Keratinocyte (primary cell): ENCODE results near the gene SNPH. TPM values are rescaled to one million over a fixed set of nuclear protein-coding genes. Genes with fewer than 3 reads are reported as not detected.

ENCODE experiments used
- DNase-seq: peaks from one replicate; pipeline ENCODE4 v3.0.0-alpha.2; 2011; ENCODE audit warnings: low read depth, missing footprints, low spot score
- FAIRE-seq: peaks from 2 replicates; lab custom pipeline; 2011; peaks lifted over from hg19 to GRCh38; lab: Jason Lieb, UNC
- H2AFZ ChIP-seq: 2 replicates; pipeline ENCODE4 v1.6.0; 2012; ENCODE audit warnings: low read length, control low read depth, inconsistent platforms; ENCODE audit not compliant: control insufficient read depth
- H3K27ac ChIP-seq: 2 replicates; pipeline ENCODE4 v1.5.1; 2011; ENCODE audit warnings: low read length; ENCODE audit not compliant: control insufficient read depth, insufficient read depth
- H3K27me3 ChIP-seq: 3 replicates; pipeline ENCODE4 v1.6.0; 2011; ENCODE audit warnings: low read length; ENCODE audit not compliant: control insufficient read depth, insufficient read depth; ENCODE audit errors: extremely low read depth
- H3K36me3 ChIP-seq, 2 experiments: 2 replicates in 1 of 2; 3 replicates in 1 of 2; pipeline ENCODE4 v1.5.1; 2011; ENCODE audit warnings: low read length in 2 of 2, mild to moderate bottlenecking in 1 of 2; ENCODE audit not compliant: control insufficient read depth in 2 of 2, insufficient read depth in 2 of 2; ENCODE audit errors: extremely low read depth in 1 of 2
- H3K4me1 ChIP-seq: 3 replicates; pipeline ENCODE4 v1.5.1; 2011; ENCODE audit warnings: low read length; ENCODE audit not compliant: control insufficient read depth, insufficient read depth; ENCODE audit errors: extremely low read depth
- H3K4me2 ChIP-seq: 3 replicates; pipeline ENCODE4 v1.6.0; 2011; ENCODE audit warnings: low read depth, low read length; ENCODE audit not compliant: control insufficient read depth, insufficient read depth; ENCODE audit errors: extremely low read depth
- H3K4me3 ChIP-seq, 3 experiments: fragments of 200-600 bp in 1 of 3; sonication (generic) in 1 of 3; 2 replicates in 2 of 3; 3 replicates in 1 of 3; pipeline ENCODE4 v1.5.1; 2011 to 2016; ENCODE audit warnings: low read length in 3 of 3, mild to moderate bottlenecking in 3 of 3, control low read depth in 2 of 3, inconsistent platforms in 1 of 3, low read depth in 1 of 3, mixed read lengths in 1 of 3, mixed run types in 1 of 3, moderate library complexity in 1 of 3; ENCODE audit not compliant: control insufficient read depth in 2 of 3, insufficient read depth in 2 of 3; ENCODE audit errors: extremely low read depth in 1 of 3
- H3K79me2 ChIP-seq: 2 replicates; pipeline ENCODE4 v1.6.0; 2012; ENCODE audit warnings: low read length; ENCODE audit not compliant: control insufficient read depth, insufficient read depth
- H3K9ac ChIP-seq: 3 replicates; pipeline ENCODE4 v1.6.0; 2011; ENCODE audit warnings: low read length; ENCODE audit not compliant: control insufficient read depth, insufficient read depth; ENCODE audit errors: extremely low read depth
- H3K9me1 ChIP-seq: 3 replicates; pipeline ENCODE4 v1.6.0; 2011; ENCODE audit warnings: low read length; ENCODE audit not compliant: control insufficient read depth, insufficient read depth; ENCODE audit errors: extremely low read depth
- H3K9me3 ChIP-seq: 2 replicates; pipeline ENCODE4 v1.5.1; 2012; ENCODE audit warnings: low read depth, low read length; ENCODE audit not compliant: control insufficient read depth
- H4K20me1 ChIP-seq: 3 replicates; pipeline ENCODE4 v1.6.0; 2011; ENCODE audit warnings: low read length; ENCODE audit not compliant: control insufficient read depth, insufficient read depth; ENCODE audit errors: extremely low read depth
- EZH2 ChIP-seq: IDR thresholded peaks from one replicate; pipeline ENCODE4 v1.6.1; 2012; ENCODE audit warnings: inconsistent platforms, mild to moderate bottlenecking, low read length, moderate library complexity
- dilution Hi-C: fragments of 300-500 bp; cut with MboI; formaldehyde crosslinking; loops from one replicate; pipeline ENCODE4 v1.7.0; 2020; ENCODE audit warnings: low sequenced_read_pairs; ENCODE audit not compliant: extremely low pct_ligation_motif_present
- polyA plus RNA-seq, 5 experiments: library from polyadenylated mRNA; depleted of rRNA in 3 of 5; stranded (reverse) in 3 of 5; stranded (forward) in 1 of 5; unstranded in 1 of 5; fragments of >200 nt; gene quantifications; 1 replicate in 1 of 5; 2 replicates in 3 of 5; 3 replicates in 1 of 5; pipeline versions ENCODE4 v1.2.1 to v1.2.3, GENCODE V29; 2011 to 2012; ENCODE audit warnings: missing spikeins in 2 of 5, low read depth in 1 of 5, low replicate concordance in 1 of 5
- TF ChIP-seq, protein P1 (sequence below), 3 experiments: IDR thresholded peaks in 1 of 3; conservative IDR thresholded peaks in 1 of 3; optimal IDR thresholded peaks in 1 of 3; 2 replicates in 2 of 3; 3 replicates in 1 of 3; pipeline versions ENCODE3 to v1.5.1; 2011; ENCODE audit warnings: low read length in 3 of 3, mild to moderate bottlenecking in 3 of 3, moderate library complexity in 2 of 3, control low read depth in 1 of 3, inconsistent platforms in 1 of 3; ENCODE audit not compliant: insufficient read depth in 2 of 3; ENCODE audit errors: extremely low read depth in 1 of 3

Gene SNPH
- polyA plus RNA-seq, 1 donor (not counting 4 experiments of a cell fraction or from before 2014, with no cell fraction given), result 1.3 TPM

DNA sequence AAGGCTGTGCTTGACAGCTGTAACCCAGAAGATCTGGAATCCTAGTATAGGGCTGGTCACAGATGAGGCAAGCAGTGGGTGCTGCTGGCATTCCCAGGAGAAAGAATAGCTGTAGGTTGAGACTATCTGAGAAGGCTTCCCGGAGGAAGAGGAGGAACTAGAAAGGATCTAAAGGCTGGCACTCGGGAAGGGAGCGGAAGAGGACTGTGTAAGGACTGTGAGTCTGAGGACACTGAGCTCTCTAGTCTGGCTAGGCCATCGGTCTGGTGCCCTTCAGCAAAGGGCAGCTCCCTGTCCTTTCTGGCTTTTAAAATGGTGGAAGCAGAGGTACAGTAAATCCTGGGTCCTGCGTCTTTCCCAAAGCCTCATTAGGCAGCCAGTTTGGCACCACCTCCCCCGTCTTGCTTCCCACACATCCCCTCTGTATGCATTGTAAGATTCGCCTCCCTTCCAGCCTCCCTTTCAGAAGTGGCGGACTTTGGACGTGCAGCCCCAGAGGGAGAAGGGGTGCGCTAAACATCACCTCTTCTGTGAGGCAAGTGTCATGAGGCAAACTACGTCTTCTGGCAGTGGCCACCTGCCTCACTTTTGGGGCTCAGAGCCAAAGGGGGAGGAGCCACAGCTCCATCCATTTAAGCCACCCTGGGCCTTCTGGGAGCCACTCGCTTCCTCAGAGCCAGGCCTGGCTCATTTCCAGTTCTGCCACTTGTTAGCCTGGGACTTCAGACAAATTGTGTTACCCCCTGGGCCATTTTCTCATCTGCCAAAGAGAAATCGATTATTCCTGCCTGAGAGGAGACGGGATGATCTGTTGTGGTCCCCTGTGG is 8.6 kb downstream of the SNPH start:
- Histone ChIP-seq H3K9me3 (no peaks in the 10 kb centered on the region), H3K79me2 (no peaks in the 10 kb centered on the region), H3K4me2 (no peak overlapping the region), H3K4me3 (no peak overlapping the region), H4K20me1 (no peaks in the 10 kb centered on the region), H2AFZ (no peak overlapping the region), H3K27ac (no peak overlapping the region), H3K27me3 (no peaks in the 10 kb centered on the region), H3K9me1 (no peaks in the 10 kb centered on the region), H3K9ac (no peak overlapping the region), H3K36me3 (no peaks in the 10 kb centered on the region), H3K4me1 (no peaks in the 10 kb centered on the region)
- dilution Hi-C loops, result no loop called here
- no peak for DNase-seq
- FAIRE-seq, result no peak
- TF ChIP-seq EZH2, result no peak
- TF ChIP-seq, protein P1, sequence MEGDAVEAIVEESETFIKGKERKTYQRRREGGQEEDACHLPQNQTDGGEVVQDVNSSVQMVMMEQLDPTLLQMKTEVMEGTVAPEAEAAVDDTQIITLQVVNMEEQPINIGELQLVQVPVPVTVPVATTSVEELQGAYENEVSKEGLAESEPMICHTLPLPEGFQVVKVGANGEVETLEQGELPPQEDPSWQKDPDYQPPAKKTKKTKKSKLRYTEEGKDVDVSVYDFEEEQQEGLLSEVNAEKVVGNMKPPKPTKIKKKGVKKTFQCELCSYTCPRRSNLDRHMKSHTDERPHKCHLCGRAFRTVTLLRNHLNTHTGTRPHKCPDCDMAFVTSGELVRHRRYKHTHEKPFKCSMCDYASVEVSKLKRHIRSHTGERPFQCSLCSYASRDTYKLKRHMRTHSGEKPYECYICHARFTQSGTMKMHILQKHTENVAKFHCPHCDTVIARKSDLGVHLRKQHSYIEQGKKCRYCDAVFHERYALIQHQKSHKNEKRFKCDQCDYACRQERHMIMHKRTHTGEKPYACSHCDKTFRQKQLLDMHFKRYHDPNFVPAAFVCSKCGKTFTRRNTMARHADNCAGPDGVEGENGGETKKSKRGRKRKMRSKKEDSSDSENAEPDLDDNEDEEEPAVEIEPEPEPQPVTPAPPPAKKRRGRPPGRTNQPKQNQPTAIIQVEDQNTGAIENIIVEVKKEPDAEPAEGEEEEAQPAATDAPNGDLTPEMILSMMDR (optimal IDR thresholded peaks at IDR 0.05 in 1 of 3, IDR thresholded peaks at IDR 0.05 in 1 of 3, conservative IDR thresholded peaks at IDR 0.05 in 1 of 3; ENCODE audit: extremely low read depth in 1 of 3, insufficient read depth in 2 of 3, low read length in 3 of 3), result no peak

- no peak overlapping the region for H3K27ac ChIP-seq
- DNase-seq (no peak), FAIRE-seq (no peak)
- H3K4me1 ChIP-seq, result no peaks in the 10 kb centered on the region
- H3K4me3 ChIP-seq, result no peak overlapping the region
- no peaks in the 10 kb centered on the region for H4K20me1 ChIP-seq
- TF ChIP-seq, protein P1 (optimal IDR thresholded peaks at IDR 0.05 in 1 of 3, IDR thresholded peaks at IDR 0.05 in 1 of 3, conservative IDR thresholded peaks at IDR 0.05 in 1 of 3; ENCODE audit: extremely low read depth in 1 of 3, insufficient read depth in 2 of 3, low read length in 3 of 3), result no peak
- TF ChIP-seq EZH2, result no peak
- no peaks in the 10 kb centered on the region for H3K36me3 ChIP-seq
- no peaks in the 10 kb centered on the region for H3K27me3 ChIP-seq
- H2AFZ ChIP-seq, result no peak overlapping the region
- no peak overlapping the region for H3K9ac ChIP-seq
- dilution Hi-C loops, result no loop called here
- H3K9me3 ChIP-seq, result no peaks in the 10 kb centered on the region
- no peak overlapping the region for H3K4me2 ChIP-seq
- H3K9me1 ChIP-seq, result no peaks in the 10 kb centered on the region
- no peaks in the 10 kb centered on the region for H3K79me2 ChIP-seq
Measured at GRCh38 chr20:1275919-1276318, 9.8 kb downstream of the SNPH start.
